ENCODE results near the gene MAN1B1. TPM values are rescaled to one million over a fixed set of nuclear protein-coding genes. Genes with fewer than 3 reads are reported as not detected.
A peak's percentile ranks its signal among the peaks of the same experiment; 100 is the strongest.

The MAN1B1 gene
- total RNA-seq, 1 experiment from 2014 or later, result 39.2 TPM

DNA sequence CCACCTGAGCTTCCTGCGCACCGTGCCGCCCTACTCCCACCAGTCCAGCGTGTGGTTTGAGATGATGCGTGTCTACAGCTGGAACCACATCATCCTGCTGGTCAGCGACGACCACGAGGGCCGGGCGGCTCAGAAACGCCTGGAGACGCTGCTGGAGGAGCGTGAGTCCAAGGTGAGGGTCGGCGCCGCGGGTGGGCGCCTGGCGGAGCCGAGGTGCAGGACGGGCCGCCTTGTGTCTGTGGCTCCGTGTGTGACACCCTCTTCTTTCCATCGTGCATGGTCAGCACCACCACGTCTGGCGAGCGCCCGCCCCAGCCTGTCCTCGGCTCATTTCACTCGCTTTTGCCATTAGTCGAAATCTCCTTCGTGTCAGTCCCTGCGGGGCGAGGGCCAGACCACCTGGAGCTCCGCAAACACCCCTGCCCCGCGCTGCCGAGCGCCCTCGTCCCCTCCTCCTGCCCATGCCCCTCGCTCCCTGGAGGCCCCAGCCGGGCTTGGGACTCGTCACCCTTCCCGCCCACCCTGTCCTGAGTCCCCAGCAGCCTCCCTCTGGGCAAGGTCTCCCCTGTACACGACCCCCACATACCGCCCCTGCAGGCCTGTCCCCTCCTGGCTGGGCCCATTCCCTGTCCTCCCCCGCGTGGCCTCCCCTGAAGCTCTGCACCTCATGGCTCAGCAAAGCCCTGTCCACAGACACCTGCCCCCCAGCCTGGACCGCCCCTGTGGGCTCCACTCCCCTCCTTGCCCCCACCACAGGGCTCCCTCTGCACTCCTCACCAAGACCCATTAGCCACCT, 59.1 kb downstream of the MAN1B1 start:
- DNase-seq (ENCODE audit: low read depth), result no peak

DNA sequence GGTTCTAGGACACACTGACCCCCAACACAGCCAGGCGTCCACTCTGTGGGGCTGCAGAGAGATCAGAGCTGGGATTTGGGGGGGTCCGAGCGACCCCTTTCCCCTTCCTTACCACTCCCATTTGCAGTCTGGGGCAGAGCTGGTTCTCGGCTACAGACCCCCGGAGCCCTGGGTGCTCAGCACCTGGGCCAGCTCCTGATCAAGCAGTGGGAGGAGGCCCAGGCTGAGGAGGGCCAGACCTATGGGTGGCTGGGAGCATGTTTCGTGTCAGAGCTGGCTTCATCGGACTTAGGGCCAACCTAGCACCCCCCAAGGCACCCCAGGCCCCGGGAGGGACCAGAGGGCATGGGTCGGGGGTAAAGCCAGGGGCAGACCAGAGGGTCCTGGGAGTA, 59.7 kb downstream of the MAN1B1 start:
- no peak for DNase-seq (ENCODE audit: low read depth)

DNA sequence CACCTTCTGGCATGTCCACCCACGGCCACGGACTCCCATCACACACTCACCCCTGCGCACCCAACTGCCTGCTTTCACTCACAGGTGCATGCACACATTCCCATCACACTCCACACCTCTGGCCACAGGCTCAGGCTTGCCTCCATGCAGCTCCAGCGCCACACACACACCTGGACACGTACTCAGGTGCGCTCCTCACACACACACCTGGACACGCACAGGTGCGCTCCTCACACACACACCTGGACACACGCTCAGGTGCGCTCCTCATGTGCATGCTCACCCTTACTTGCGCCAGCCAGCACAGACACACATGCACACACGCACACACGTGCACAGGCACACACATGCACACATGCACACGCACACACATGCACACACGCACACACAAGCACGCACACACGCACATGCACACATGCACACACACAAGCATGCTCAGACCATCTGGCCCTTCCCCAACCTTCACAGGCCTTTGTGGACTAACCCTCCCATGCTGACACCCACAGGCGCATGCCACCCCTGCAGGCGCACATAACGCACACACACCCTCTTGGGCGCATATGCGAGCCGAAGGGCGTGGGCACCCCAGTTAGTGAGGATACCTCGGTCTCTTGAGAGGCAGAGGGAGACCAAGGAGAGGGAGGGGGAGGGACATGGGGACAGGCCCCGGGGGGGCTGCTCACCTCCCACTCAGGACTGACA, 60.5 kb downstream of the MAN1B1 start:
- DNase-seq (ENCODE audit: low read depth), result no peak

DNA sequence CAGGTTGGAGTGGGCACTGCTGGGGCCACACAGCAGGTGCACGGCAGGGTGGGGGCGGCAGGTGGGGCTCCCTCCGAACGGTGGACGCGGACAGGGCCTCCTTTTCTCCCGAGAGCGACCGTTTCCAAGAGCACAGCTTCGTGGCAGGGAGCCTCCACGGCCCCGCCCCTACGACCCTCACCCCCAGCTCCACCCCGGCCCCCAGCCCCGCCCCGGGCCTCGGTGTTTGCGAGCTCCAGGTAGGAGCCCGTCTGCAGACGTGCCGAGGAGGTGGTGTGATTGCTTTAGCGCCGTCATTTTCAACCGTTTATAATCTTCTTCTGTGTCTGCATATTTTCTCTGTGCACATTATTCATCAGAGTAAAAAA, 61.0 kb downstream of the MAN1B1 start:
- no peak for DNase-seq (ENCODE audit: low read depth)

DNA sequence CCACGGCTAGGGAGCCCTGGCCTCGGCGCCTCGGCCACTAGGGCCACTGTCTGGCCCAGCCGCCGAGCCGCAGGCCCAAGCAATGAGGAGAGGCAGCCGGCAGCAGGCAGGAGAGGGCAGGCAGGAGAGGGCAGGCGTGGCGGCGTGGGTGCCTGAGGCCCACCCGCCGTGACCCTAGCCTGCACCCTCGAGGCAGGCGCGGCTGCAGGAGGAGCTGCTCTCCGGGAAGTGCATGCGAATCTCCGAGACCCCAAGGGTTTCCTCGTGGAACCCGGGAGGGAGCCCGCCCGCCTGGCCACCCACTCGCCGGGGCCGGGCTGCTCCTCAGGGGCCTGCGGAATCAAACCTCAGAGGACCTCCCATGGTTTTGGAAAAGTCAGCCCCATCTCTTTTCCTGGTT, 61.5 kb downstream of the MAN1B1 start:
- DNase-seq (ENCODE audit: low read depth), result no peak

DNA sequence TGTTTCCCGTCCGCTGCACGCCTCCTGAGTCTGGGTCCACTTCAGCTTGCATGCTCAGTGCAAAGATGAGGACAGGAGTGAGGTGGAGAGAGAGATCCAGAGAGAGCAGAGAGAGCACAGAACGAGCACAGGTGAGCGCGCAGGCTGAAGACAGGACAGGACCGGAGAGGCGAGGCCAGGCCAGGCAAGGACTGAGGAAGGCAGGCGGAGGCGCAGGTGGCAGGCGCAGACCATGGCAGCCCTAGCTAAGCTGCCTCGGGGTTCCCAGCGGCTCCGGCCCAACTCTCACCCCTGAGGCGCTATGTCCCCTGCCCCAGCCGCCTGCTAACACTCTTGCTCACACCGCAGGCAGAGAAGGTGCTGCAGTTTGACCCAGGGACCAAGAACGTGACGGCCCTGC, 61.9 kb downstream of the MAN1B1 start:
- DNase-seq (ENCODE audit: low read depth), result no peak

DNA sequence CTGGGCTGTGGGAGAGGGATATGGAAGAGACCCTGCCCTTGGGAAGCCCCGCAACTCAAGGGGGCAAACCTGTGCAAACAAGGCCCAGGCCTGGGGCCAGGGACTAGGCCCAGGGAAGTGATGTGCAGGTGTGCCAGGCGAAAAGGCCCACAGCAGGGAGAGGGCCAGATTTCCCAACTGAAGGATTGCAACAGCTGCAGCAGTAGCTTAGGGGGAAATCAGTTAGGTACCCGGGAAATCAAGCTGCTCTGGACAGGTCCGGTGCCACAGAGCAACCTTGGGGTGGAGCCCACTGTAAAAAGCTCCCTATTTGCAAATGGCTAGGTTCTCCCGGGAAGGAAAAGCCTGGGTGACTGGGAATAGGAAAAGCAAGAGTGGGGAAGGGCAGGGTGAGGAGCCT, 62.6 kb downstream of the MAN1B1 start:
- DNase-seq (ENCODE audit: low read depth), result no peak

DNA sequence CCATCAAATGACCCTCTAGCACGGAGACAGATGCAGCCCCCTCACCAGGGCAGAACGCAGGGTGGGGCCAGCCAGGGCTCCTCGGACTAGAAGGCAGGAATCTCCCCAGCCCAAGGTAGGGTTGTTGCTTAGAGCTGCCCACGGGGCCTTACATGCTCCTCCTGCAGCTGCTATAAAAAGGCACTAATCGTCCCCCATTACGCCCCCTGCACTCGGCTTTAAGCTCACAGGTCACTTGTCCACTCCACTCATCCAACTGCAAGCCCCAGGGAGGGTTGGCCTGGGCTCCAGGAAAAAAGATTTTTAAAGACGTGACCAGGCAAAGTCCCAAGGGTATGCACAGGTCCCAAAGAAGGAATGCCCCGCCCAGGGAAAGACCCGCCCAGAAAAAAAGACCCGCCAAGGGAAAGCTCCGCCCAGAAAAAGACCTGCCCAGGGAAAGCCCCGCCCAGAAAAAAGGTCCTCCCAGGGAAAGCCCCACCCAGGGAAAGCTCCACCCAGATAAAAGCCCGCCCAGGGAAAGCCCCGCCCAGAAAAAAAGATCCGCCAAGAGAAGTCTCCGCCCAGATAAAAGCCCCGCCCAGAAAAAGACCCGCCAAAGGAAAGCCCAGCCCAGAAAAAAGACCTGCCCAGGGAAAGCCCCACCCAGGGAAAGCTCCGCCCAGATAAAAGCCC, 63.3 kb downstream of the MAN1B1 start:
- no peak for DNase-seq (ENCODE audit: low read depth)

DNA sequence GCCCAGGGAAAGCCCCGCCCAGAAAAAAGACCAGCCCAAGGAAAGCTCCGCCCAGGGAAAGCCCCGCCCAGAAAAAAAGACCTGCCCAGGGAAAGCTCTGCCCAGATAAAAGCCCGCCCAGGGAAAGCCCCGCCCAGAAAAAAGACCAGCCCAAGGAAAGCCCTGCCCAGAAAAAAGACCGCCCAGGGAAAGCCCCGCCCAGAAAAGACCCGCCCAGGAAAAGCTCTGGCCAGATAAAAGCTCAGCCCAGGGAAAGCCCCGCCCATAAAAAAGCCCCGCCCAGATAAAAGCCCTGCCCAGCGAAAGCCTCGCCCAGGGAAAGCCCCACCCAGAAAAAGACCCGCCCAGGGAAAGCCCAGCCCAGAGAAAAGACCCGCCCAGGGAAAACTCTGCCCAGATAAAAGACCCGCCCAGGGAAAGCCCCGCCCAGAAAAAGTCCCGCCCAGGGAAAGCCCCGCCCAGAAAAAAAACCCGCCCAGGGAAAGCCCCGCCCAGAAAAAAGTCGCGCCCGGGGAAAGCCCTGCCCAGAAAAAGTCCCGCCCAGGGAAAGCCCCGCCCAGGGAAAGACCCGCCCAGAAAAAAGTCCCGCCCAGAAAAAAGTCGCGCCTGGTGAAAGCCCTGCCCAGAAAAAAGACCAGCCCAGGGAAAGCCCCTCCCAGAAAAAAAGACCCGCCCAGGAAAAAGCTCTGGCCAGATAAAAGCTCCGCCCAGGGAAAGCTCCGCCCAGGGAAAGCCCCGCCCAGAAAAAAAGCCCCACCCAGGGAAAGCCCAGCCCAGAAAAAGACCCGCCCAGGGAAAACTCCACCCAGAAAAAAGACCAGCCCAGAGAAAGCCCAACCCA, 64.1 kb downstream of the MAN1B1 start:
- peak; percentile 78 for DNase-seq (ENCODE audit: low read depth)

DNA sequence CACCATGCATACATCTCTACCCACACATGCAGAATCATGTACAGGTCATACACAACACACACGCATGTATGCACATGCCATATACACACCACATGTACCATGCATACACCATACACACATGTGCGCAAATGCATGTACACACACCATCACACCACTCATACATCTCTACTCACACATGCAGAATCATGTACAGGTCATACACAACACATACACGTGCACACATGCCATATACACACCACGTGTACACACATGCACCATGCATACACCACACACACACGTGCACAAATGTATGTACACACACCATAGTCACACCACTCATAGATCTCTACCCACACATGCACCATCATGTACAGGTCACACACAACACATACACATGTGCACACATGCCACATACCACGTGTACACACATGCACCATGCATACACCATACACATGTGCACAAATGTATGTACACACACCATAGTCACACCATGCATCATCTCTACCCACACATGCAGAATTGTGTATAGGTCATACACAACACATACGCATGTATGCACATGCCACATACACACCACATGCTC, 66.1 kb downstream of the MAN1B1 start:
- DNase-seq (ENCODE audit: low read depth), result no peak

DNA sequence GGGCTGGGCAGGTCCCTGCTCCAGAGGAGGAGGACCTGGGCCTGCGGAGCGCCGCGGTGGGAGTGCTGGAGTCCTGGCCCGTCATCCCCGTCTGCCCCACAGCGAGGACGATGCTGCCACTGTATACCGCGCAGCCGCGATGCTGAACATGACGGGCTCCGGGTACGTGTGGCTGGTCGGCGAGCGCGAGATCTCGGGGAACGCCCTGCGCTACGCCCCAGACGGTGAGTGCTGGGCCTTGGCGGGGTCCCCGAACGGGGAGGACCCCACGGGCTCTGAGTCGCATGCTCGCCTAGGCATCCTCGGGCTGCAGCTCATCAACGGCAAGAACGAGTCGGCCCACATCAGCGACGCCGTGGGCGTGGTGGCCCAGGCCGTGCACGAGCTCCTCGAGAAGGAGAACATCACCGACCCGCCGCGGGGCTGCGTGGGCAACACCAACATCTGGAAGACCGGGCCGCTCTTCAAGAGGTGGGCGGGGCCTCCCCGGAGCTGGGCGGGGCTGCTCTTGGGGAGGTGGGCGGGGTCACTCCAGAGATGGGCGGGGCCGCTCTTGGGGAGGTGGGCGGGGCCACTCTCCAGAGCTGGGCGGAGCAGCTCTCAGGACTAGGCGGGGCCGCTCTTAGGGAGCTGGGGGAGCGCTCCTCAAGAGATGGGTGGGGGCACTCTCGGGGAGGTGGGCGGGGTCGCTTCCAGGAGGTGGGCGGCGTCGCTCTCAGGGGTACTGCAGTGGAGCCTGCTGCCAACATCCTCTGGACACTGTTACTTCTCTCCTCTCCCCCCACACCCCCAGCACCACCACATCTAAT, 70.0 kb downstream of the MAN1B1 start:
- peak; percentile 26 for DNase-seq (ENCODE audit: low read depth)

DNA sequence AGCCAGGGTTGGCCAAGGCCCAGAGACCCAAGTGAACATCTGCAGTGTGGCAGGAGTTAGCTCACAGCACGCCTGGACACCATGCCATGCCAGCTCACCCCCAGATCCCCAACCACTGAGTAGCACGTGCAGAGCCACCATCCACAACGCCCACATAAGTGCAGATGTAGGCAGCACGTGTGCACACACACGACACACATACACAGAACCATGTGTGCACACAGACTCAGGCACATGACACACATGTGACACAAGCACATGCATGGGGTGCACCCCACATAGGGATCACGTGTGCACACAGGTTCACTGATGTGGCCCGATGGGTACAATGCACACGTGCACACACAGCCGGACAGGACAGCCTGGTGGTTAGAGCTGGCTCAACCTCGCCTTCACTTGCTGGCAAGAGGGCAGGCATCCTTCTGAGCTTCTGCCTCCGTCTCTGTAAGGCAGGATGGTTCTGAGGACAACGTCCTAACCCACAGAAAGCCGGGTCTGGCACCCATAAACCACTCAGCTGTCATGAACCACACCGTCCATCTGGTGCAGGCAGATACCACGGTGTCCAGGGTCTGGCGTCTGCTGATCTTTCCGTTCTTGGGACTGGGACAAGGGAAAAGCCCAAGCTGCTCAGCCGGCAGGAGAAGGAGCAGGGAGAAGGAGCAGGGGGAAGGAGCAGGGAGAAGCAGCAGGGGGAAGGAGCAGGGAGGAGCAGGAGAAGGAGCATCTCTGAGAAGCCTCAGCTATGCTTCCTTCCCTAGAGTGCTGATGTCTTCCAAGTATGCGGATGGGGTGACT, 71.0 kb downstream of the MAN1B1 start:
- peak; percentile 23 for DNase-seq (ENCODE audit: low read depth)

DNA sequence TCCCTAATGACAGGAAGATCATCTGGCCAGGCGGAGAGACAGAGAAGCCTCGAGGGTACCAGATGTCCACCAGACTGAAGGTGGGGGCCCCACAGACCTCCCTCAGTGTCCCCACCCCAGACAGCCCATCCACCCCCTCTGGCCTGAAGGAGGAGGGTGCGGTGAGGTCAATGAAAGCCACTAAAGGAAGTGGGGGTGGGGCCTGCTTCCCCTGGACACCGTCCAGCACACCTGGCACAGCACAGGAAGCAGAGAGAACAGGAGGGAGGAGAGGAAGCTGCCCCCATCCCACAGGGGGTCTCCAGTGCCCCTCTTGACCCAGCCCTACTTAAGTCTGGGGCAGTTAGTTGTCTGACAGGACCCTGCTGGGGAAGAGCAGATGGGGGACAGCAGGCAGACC, 71.8 kb downstream of the MAN1B1 start:
- no peak for DNase-seq (ENCODE audit: low read depth)

Other genes with a start within 250 kb of the MAN1B1 start
- 0.72 and 1.3 TPM in 2 replicates for gene AJM1, start 244.5 kb upstream of the MAN1B1 start, total RNA-seq (2014; rRNA removed; shearing (Covaris generic))
- 88.7 and 92.2 TPM in 2 replicates for gene PHPT1, start 237.6 kb upstream of the MAN1B1 start, total RNA-seq (2014; rRNA removed; shearing (Covaris generic))
- 0.36 and 0.39 TPM in 2 replicates for gene MAMDC4, start 234.6 kb upstream of the MAN1B1 start, total RNA-seq (2014; rRNA removed; shearing (Covaris generic))
- gene EDF1, start 220.7 kb upstream of the MAN1B1 start, total RNA-seq (2014; rRNA removed; shearing (Covaris generic)), result 304 and 460 TPM in 2 replicates
- 10.1 and 13.7 TPM in 2 replicates for gene TRAF2, start 200.5 kb upstream of the MAN1B1 start, total RNA-seq (2014; rRNA removed; shearing (Covaris generic))
- 48.7 and 74.1 TPM in 2 replicates for gene FBXW5, start 142.2 kb upstream of the MAN1B1 start, total RNA-seq (2014; rRNA removed; shearing (Covaris generic))
- not detected in 2 replicates for gene C8G, start 141.7 kb upstream of the MAN1B1 start, total RNA-seq (2014; rRNA removed; shearing (Covaris generic))
- gene LCN12, start 134.7 kb upstream of the MAN1B1 start, total RNA-seq (2014; rRNA removed; shearing (Covaris generic)), result not detected in 2 replicates
- 0.24 TPM in 1 of 2 replicates, not detected in the other for gene PTGDS, start 109.5 kb upstream of the MAN1B1 start, total RNA-seq (2014; rRNA removed; shearing (Covaris generic))
- not detected in 2 replicates for gene LCNL1, start 104.0 kb upstream of the MAN1B1 start, total RNA-seq (2014; rRNA removed; shearing (Covaris generic))
- 24.5 and 50.9 TPM in 2 replicates for gene PAXX, start 94.6 kb upstream of the MAN1B1 start, total RNA-seq (2014; rRNA removed; shearing (Covaris generic))
- gene CLIC3, start 90.4 kb upstream of the MAN1B1 start, total RNA-seq (2014; rRNA removed; shearing (Covaris generic)), result 0.68 and 1.7 TPM in 2 replicates
- gene ABCA2, start 58.7 kb upstream of the MAN1B1 start, total RNA-seq (2014; rRNA removed; shearing (Covaris generic)), result 4.1 and 10.8 TPM in 2 replicates
- gene FUT7, start 54.9 kb upstream of the MAN1B1 start, total RNA-seq (2014; rRNA removed; shearing (Covaris generic)), result not detected in 2 replicates
- gene NPDC1, start 40.8 kb upstream of the MAN1B1 start, total RNA-seq (2014; rRNA removed; shearing (Covaris generic)), result 0.60 and 1.6 TPM in 2 replicates
- gene ENTPD2, start 32.9 kb upstream of the MAN1B1 start, total RNA-seq (2014; rRNA removed; shearing (Covaris generic)), result not detected in 2 replicates
- gene SAPCD2, start 16.4 kb upstream of the MAN1B1 start, total RNA-seq (2014; rRNA removed; shearing (Covaris generic)), result 15.3 and 21.8 TPM in 2 replicates
- 7.6 and 10.0 TPM in 2 replicates for gene UAP1L1, start 9.5 kb upstream of the MAN1B1 start, total RNA-seq (2014; rRNA removed; shearing (Covaris generic))
- 30.8 and 37.5 TPM in 2 replicates for gene DPP7, start 27.7 kb downstream of the MAN1B1 start, total RNA-seq (2014; rRNA removed; shearing (Covaris generic))
- 0.20 TPM in 1 of 2 replicates, not detected in the other for gene GRIN1, start 52.2 kb downstream of the MAN1B1 start, total RNA-seq (2014; rRNA removed; shearing (Covaris generic))
- not detected in 2 replicates for gene LRRC26, start 83.1 kb downstream of the MAN1B1 start, total RNA-seq (2014; rRNA removed; shearing (Covaris generic))
- gene TMEM210, start 85.1 kb downstream of the MAN1B1 start, total RNA-seq (2014; rRNA removed; shearing (Covaris generic)), result not detected in 2 replicates
- gene ANAPC2, start 101.6 kb downstream of the MAN1B1 start, total RNA-seq (2014; rRNA removed; shearing (Covaris generic)), result 8.1 and 9.8 TPM in 2 replicates
- gene SSNA1, start 101.7 kb downstream of the MAN1B1 start, total RNA-seq (2014; rRNA removed; shearing (Covaris generic)), result 72.8 and 99.2 TPM in 2 replicates
- 1.1 and 3.7 TPM in 2 replicates for gene TPRN, start 113.8 kb downstream of the MAN1B1 start, total RNA-seq (2014; rRNA removed; shearing (Covaris generic))
- 39.1 and 40.0 TPM in 2 replicates for gene TMEM203, start 118.7 kb downstream of the MAN1B1 start, total RNA-seq (2014; rRNA removed; shearing (Covaris generic))
- 4.6 and 5.4 TPM in 2 replicates for gene NDOR1, start 118.7 kb downstream of the MAN1B1 start, total RNA-seq (2014; rRNA removed; shearing (Covaris generic))
- gene RNF208, start 135.3 kb downstream of the MAN1B1 start, total RNA-seq (2014; rRNA removed; shearing (Covaris generic)), result not detected in 2 replicates
- 0.36 and 1.1 TPM in 2 replicates for gene CYSRT1, start 138.2 kb downstream of the MAN1B1 start, total RNA-seq (2014; rRNA removed; shearing (Covaris generic))
- not detected in 2 replicates for gene RNF224, start 140.5 kb downstream of the MAN1B1 start, total RNA-seq (2014; rRNA removed; shearing (Covaris generic))
- gene SLC34A3, start 143.9 kb downstream of the MAN1B1 start, total RNA-seq (2014; rRNA removed; shearing (Covaris generic)), result not detected in 2 replicates
- 295 and 372 TPM in 2 replicates for gene TUBB4B, start 154.3 kb downstream of the MAN1B1 start, total RNA-seq (2014; rRNA removed; shearing (Covaris generic))
- gene STPG3, start 164.3 kb downstream of the MAN1B1 start, total RNA-seq (2014; rRNA removed; shearing (Covaris generic)), result not detected in 2 replicates
- gene NELFB, start 168.3 kb downstream of the MAN1B1 start, total RNA-seq (2014; rRNA removed; shearing (Covaris generic)), result 34.2 and 46.8 TPM in 2 replicates
- under 0.01 TPM in 2 replicates for gene TOR4A, start 190.7 kb downstream of the MAN1B1 start, total RNA-seq (2014; rRNA removed; shearing (Covaris generic))
- 0.12 TPM in 1 of 2 replicates, not detected in the other for gene NRARP, start 215.3 kb downstream of the MAN1B1 start, total RNA-seq (2014; rRNA removed; shearing (Covaris generic))